GM18868 (cell line): ENCODE data around the gene NDUFB5.

Source experiments
- ATAC-seq: cut with Tn5 transposase; IDR thresholded peaks from one replicate; pipeline ENCODE4 v1.9.1; 2021; ENCODE audit warnings: mild to moderate bottlenecking, moderate library complexity; ENCODE audit not compliant: unreplicated experiment

The NDUFB5 gene

GRCh38 chr3:179604321-179605078, at the start of gene NDUFB5, which contains the start of gene MRPL47:
NDUFB5 (plus strand) TSS chr3:179604794; CDS start chr3:179604816, 22 bp downstream.
MRPL47 (minus strand) TSS chr3:179604638; CDS start chr3:179604624, 14 bp downstream.
- ATAC-seq: peak; percentile 92

- ATAC-seq: no peak
These were observed 45.7 kb upstream of the NDUFB5 start for GRCh38 chr3:179558742-179559364.

GRCh38 chr3:179560791-179561190, 43.8 kb upstream of the NDUFB5 start:
- no peak for ATAC-seq

GRCh38 chr3:179562591-179563270, 41.9 kb upstream of the NDUFB5 start, which contains the start of gene ACTL6A:
ACTL6A (plus strand) TSS chr3:179562926; CDS start chr3:179563093, 167 bp downstream.
- ATAC-seq: peak; percentile 94

- peak; percentile 53 for ATAC-seq
These were observed 41.3 kb upstream of the NDUFB5 start for GRCh38 chr3:179563271-179563783.

- ATAC-seq: no peak
These were observed 39.1 kb upstream of the NDUFB5 start for GRCh38 chr3:179565496-179565895.

- no peak for ATAC-seq
These were observed 23.6 kb upstream of the NDUFB5 start for GRCh38 chr3:179580992-179581391.

- ATAC-seq: peak; percentile 87
These were observed 15.5 kb upstream of the NDUFB5 start for GRCh38 chr3:179589143-179589542.

- no peak for ATAC-seq
These were observed 13.9 kb upstream of the NDUFB5 start for GRCh38 chr3:179590669-179591068.

GRCh38 chr3:179591313-179591712, 13.3 kb upstream of the NDUFB5 start:
- ATAC-seq: no peak

GRCh38 chr3:179599531-179599930, 5.1 kb upstream of the NDUFB5 start:
- ATAC-seq: no peak

GRCh38 chr3:179603321-179603720, 1.3 kb upstream of the NDUFB5 start:
- ATAC-seq: no peak

- no peak for ATAC-seq
These were observed 763 bp upstream of the NDUFB5 start for GRCh38 chr3:179603831-179604230.

- peak; percentile 16 for ATAC-seq
These were observed 2.0 kb downstream of the NDUFB5 start for GRCh38 chr3:179606534-179607085.

- ATAC-seq: peak; percentile 64
These were observed 4.5 kb downstream of the NDUFB5 start for GRCh38 chr3:179608931-179609720.

GRCh38 chr3:179610066-179610465, 5.5 kb downstream of the NDUFB5 start:
- no peak for ATAC-seq

GRCh38 chr3:179613807-179614206, 9.2 kb downstream of the NDUFB5 start:
- ATAC-seq: no peak

- no peak for ATAC-seq
These were observed 11.0 kb downstream of the NDUFB5 start for GRCh38 chr3:179615458-179616173.

GRCh38 chr3:179622023-179622422, 17.4 kb downstream of the NDUFB5 start:
- ATAC-seq: no peak

- no peak for ATAC-seq
These were observed 19.9 kb downstream of the NDUFB5 start for GRCh38 chr3:179624451-179624850.
